GM12878 (cell line): ENCODE results near the gene SOCS6. TPM values are rescaled to one million over a fixed set of nuclear protein-coding genes. Genes with fewer than 3 reads are reported as not detected.

Experiments
- ATAC-seq: fragments of 200-7000 bp; cut with Tn5 transposase; 3 replicates; pipeline ENCODE4 v1.9.1; 2020; ENCODE audit warnings: mild to moderate bottlenecking, moderate library complexity
- BruUV-seq: library from RNA; stranded (reverse); fragments of 400-500 nt; replicated peaks from 2 replicates; lab custom pipeline; 2021; lab: Mats Ljungman, UMichigan
- CTCF ChIA-PET: fragments of 300-600 bp; sonication (Branson Sonifier 250); formaldehyde crosslinking; extraction: SDS; loops from one replicate; lab custom pipeline; 2021; ENCODE audit warnings: inconsistent platforms; lab: Yijun Ruan, JAX
- POLR2A ChIA-PET: fragments of 350-600 bp; formaldehyde crosslinking; extraction: SDS; loops from one replicate; lab custom pipeline; 2021; ENCODE audit warnings: inconsistent platforms; lab: Charles Lee
- RAD21 ChIA-PET: fragments of 300-600 bp; sonication (Branson Sonifier 250); formaldehyde crosslinking; loops from one replicate; lab custom pipeline; 2023; ENCODE audit warnings: antibody characterized with exemption; ENCODE audit not compliant: unreplicated experiment; lab: Charles Lee
- SMC1A ChIA-PET: fragments of 300-600 bp; sonication (Branson Sonifier 250); formaldehyde crosslinking; loops from one replicate; lab custom pipeline; 2023; ENCODE audit not compliant: unreplicated experiment, uncharacterized antibody; lab: Charles Lee
- DNase-seq: peaks from one replicate; pipeline ENCODE4 v3.0.0-alpha.2; 2011; ENCODE audit warnings: low read depth, low spot score
- FAIRE-seq: peaks from 3 replicates; lab custom pipeline; 2011; peaks lifted over from hg19 to GRCh38; lab: Jason Lieb, UNC
- H2AFZ ChIP-seq: 2 replicates; pipeline ENCODE4 v1.6.0; 2011; ENCODE audit warnings: low read depth, low read length, control low read depth; ENCODE audit not compliant: control insufficient read depth
- H3K27ac ChIP-seq: 2 replicates; pipeline ENCODE4 v1.5.1; 2011; ENCODE audit warnings: control low read depth; ENCODE audit not compliant: control insufficient read depth, insufficient read depth
- H3K27me3 ChIP-seq, 2 experiments: replicated peaks in 1 of 2; 2 replicates each; pipeline versions ENCODE4 v1.6.0 to v1.6.1; 2011; ENCODE audit warnings: low read length in 1 of 2; ENCODE audit not compliant: control insufficient read depth in 2 of 2, insufficient read depth in 2 of 2
- H3K36me3 ChIP-seq, 2 experiments: 2 replicates each; pipeline ENCODE4 v1.5.1; 2011; ENCODE audit warnings: low read length in 1 of 2; ENCODE audit not compliant: control insufficient read depth in 2 of 2, insufficient read depth in 2 of 2
- H3K4me1 ChIP-seq: 2 replicates; pipeline ENCODE4 v1.6.1; 2011; ENCODE audit warnings: mild to moderate bottlenecking, low read length, moderate library complexity, mixed read lengths; ENCODE audit not compliant: control insufficient read depth, insufficient read depth
- H3K4me2 ChIP-seq: 2 replicates; pipeline ENCODE4 v1.6.0; 2011; ENCODE audit warnings: control low read depth; ENCODE audit not compliant: control insufficient read depth, insufficient read depth
- H3K4me3 ChIP-seq: fragments of 200-600 bp; sonication (generic); 2 replicates; pipeline ENCODE4 v1.5.1; 2016
- H3K79me2 ChIP-seq: 2 replicates; pipeline ENCODE4 v1.6.0; 2011; ENCODE audit warnings: low read length; ENCODE audit not compliant: control insufficient read depth, insufficient read depth
- H3K9ac ChIP-seq: 2 replicates; pipeline ENCODE4 v1.8.0; 2011; ENCODE audit warnings: low read length, control low read depth, mixed read lengths; ENCODE audit not compliant: control insufficient read depth, insufficient read depth
- H3K9me3 ChIP-seq: replicated peaks from 3 replicates; pipeline ENCODE4 v1.5.1; 2011; ENCODE audit warnings: mild to moderate bottlenecking, low read length; ENCODE audit not compliant: control insufficient read depth, insufficient read depth
- H4K20me1 ChIP-seq: 2 replicates; pipeline ENCODE4 v1.6.0; 2011; ENCODE audit not compliant: control insufficient read depth, insufficient read depth
- EZH2 ChIP-seq: IDR thresholded peaks from 2 replicates; pipeline ENCODE4 v1.6.1; 2012; ENCODE audit warnings: low read depth, mild to moderate bottlenecking, control low read depth, inconsistent platforms, low read length, borderline replicate concordance; ENCODE audit not compliant: control insufficient read depth
- LARP7 ChIP-seq: fragments of 450-650 bp; IDR thresholded peaks from 2 replicates; pipeline ENCODE4 v1.6.1; 2017; ENCODE audit warnings: mild to moderate bottlenecking
- MEF2B ChIP-seq: fragments of 450-650 bp; IDR thresholded peaks from 2 replicates; pipeline ENCODE4 v1.6.1; 2018; ENCODE audit warnings: mild to moderate bottlenecking, moderate library complexity; ENCODE audit not compliant: partially characterized antibody, poor library complexity, severe bottlenecking
- MXI1 ChIP-seq: fragments of 150-350 bp; IDR thresholded peaks from 2 replicates; pipeline ENCODE4 v1.6.1; 2011; ENCODE audit warnings: low read depth, mild to moderate bottlenecking, inconsistent platforms, low read length, improper control_type of control experiment
- RELA ChIP-seq: fragments of 450-650 bp; IDR thresholded peaks from 2 replicates; pipeline ENCODE4 v1.8.0; 2014; ENCODE audit warnings: borderline replicate concordance; ENCODE audit not compliant: partially characterized antibody
- RFX5 ChIP-seq: IDR thresholded peaks from 2 replicates; pipeline ENCODE4 v1.6.1; 2011; ENCODE audit warnings: low read depth, low read length, improper control_type of control experiment
- SP1 ChIP-seq: IDR thresholded peaks from one replicate; pipeline ENCODE4 v1.6.1; 2011; ENCODE audit warnings: low read depth, low read length
- SREBF1 ChIP-seq: IDR thresholded peaks from 2 replicates; pipeline ENCODE4 v1.6.1; 2012; ENCODE audit warnings: mild to moderate bottlenecking, low read length
- WRNIP1 ChIP-seq: IDR thresholded peaks from 2 replicates; pipeline ENCODE4 v1.6.1; 2011; ENCODE audit warnings: low read depth, low read length, improper control_type of control experiment, borderline replicate concordance
- YY1 ChIP-seq: IDR thresholded peaks from 2 replicates; pipeline ENCODE4 v1.6.1; 2011; ENCODE audit warnings: low read depth, mild to moderate bottlenecking, low read length
- ZNF207 ChIP-seq: fragments of 450-650 bp; IDR thresholded peaks from 2 replicates; pipeline ENCODE4 v1.6.1; 2014; ENCODE audit warnings: antibody characterized with exemption, mild to moderate bottlenecking, borderline replicate concordance
- WGBS: methylation state at CpG from one replicate; pipeline ENCODE4 v1.1.6; 2016; ENCODE audit warnings: low lambda C conversion rate; ENCODE audit not compliant: insufficient replicate concordance, insufficient coverage; ENCODE audit errors: missing lambda C conversion rate; 5-methylcytosine and 5-hydroxymethylcytosine counted together
- in situ Hi-C: fragments of 300-500 bp; cut with MboI; formaldehyde crosslinking; loops from 9 replicates; pipeline ENCODE4 v1.14.3; 2018; ENCODE audit warnings: mixed read lengths
- intact Hi-C: fragments of 100-400 bp; cut with micrococcal nuclease; formaldehyde crosslinking; loops from one replicate; pipeline ENCODE4 v1.14.2; 2022; ENCODE audit not compliant: unreplicated experiment
- polyA plus RNA-seq, 11 experiments: library from polyadenylated mRNA; depleted of rRNA in 4 of 11; unstranded in 6 of 11; stranded (reverse) in 5 of 11; fragments of >200 nt; fragmentation: Nextera tagmentation in 4 of 11; fragmentation: Illumina TruSeq in 1 of 11; extraction: Ambion mirVana in 4 of 11; extraction: Trizol in 1 of 11; gene quantifications; 1 replicate in 1 of 11; 2 replicates in 10 of 11; pipeline versions ENCODE4 v1.2.1 to v1.2.3, GENCODE V29; 2011 to 2016; ENCODE audit warnings: inconsistent platforms in 2 of 11, missing spikeins in 2 of 11, low read depth in 1 of 11
- total RNA-seq, 4 experiments: library from RNA; depleted of rRNA in 3 of 4; stranded (reverse); fragments of >200 nt in 3 of 4; fragmentation: Illumina TruSeq in 1 of 4; extraction: Trizol in 1 of 4; gene quantifications; 2 replicates each; pipeline versions ENCODE4 v1.2.1 to v1.2.3, GENCODE V29; 2013 to 2021
- TF ChIP-seq, protein P1 (sequence below): fragments of 450-650 bp; IDR thresholded peaks from 2 replicates; pipeline ENCODE4 v1.6.1; 2018; ENCODE audit warnings: mild to moderate bottlenecking, low read depth, moderate library complexity; ENCODE audit not compliant: partially characterized antibody
- TF ChIP-seq, protein P2 (sequence below), 3 experiments: IDR thresholded peaks in 2 of 3; conservative IDR thresholded peaks in 1 of 3; 2 replicates each; pipeline ENCODE4 v1.5.1; 2011; ENCODE audit warnings: low read depth in 3 of 3, low read length in 3 of 3, mild to moderate bottlenecking in 3 of 3, control low read depth in 2 of 3, moderate library complexity in 2 of 3, inconsistent platforms in 1 of 3, mixed read lengths in 1 of 3; ENCODE audit not compliant: control insufficient read depth in 2 of 3, insufficient read depth in 1 of 3; ENCODE audit errors: extremely low read depth in 1 of 3

Gene SOCS6
- total and polyA plus RNA-seq, 10 of the 15 experiments (the other 5 are each of a cell fraction or from before 2014, with no cell fraction given): 1.6 to 6.1 (median 4.1) TPM

DNA sequence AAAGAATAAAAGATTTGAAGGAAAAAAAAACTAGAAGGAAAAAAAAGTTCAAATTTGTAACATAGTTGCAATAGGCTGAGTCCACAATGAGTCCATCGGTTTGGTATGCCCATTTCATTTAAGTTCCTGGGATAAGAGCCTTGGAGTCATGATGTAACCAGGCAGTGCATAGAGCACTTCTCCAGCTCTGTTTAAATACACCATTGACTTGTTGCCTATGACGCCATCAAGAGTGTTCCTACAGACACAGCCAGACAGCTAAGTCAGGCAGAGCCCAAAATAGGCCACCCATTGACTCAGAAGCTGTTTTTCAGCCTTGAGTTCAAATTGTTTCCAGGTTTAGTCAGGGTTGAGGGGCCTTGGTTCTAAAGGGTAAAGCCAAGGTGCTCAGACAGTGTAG is 44.9 kb downstream of the SOCS6 start (continued):
- TF ChIP-seq MXI1 (no peak), WRNIP1 (no peak), EZH2 (no peak), SP1 (no peak)

DNA sequence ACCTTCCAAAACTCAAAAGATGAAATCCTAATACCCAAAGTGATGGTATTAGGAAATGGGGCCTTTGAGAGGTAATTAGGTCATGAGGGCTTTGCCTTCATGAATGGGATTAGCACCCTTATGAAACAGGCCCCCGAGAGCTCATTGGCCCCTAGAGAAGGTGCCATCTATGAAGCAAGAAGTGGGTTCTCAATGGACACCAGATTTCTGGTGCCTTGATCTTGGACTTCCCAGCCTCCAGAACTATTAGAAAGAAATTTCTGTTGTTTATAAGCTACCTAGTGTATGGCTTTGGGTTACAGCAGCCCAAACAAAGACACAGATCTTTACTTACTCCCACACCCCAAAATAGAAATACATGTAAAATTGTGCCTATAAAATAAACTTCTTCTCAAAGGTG is 45.4 kb downstream of the SOCS6 start:
- no TSS peak for BruUV-seq
- H4K20me1 ChIP-seq: no peaks in the 10 kb centered on the region
- H3K27ac ChIP-seq: no peak overlapping the region
- no peak for TF ChIP-seq RELA
- no peak for TF ChIP-seq YY1
- TF ChIP-seq LARP7: no peak
- no peak for TF ChIP-seq MEF2B
- TF ChIP-seq, protein P1, sequence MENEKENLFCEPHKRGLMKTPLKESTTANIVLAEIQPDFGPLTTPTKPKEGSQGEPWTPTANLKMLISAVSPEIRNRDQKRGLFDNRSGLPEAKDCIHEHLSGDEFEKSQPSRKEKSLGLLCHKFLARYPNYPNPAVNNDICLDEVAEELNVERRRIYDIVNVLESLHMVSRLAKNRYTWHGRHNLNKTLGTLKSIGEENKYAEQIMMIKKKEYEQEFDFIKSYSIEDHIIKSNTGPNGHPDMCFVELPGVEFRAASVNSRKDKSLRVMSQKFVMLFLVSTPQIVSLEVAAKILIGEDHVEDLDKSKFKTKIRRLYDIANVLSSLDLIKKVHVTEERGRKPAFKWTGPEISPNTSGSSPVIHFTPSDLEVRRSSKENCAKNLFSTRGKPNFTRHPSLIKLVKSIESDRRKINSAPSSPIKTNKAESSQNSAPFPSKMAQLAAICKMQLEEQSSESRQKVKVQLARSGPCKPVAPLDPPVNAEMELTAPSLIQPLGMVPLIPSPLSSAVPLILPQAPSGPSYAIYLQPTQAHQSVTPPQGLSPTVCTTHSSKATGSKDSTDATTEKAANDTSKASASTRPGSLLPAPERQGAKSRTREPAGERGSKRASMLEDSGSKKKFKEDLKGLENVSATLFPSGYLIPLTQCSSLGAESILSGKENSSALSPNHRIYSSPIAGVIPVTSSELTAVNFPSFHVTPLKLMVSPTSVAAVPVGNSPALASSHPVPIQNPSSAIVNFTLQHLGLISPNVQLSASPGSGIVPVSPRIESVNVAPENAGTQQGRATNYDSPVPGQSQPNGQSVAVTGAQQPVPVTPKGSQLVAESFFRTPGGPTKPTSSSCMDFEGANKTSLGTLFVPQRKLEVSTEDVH: no peak
- TF ChIP-seq SREBF1: no peak
- TF ChIP-seq, protein P2, sequence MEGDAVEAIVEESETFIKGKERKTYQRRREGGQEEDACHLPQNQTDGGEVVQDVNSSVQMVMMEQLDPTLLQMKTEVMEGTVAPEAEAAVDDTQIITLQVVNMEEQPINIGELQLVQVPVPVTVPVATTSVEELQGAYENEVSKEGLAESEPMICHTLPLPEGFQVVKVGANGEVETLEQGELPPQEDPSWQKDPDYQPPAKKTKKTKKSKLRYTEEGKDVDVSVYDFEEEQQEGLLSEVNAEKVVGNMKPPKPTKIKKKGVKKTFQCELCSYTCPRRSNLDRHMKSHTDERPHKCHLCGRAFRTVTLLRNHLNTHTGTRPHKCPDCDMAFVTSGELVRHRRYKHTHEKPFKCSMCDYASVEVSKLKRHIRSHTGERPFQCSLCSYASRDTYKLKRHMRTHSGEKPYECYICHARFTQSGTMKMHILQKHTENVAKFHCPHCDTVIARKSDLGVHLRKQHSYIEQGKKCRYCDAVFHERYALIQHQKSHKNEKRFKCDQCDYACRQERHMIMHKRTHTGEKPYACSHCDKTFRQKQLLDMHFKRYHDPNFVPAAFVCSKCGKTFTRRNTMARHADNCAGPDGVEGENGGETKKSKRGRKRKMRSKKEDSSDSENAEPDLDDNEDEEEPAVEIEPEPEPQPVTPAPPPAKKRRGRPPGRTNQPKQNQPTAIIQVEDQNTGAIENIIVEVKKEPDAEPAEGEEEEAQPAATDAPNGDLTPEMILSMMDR (IDR thresholded peaks at IDR 0.05 in 2 of 3, conservative IDR thresholded peaks at IDR 0.05 in 1 of 3; ENCODE audit: control insufficient read depth in 2 of 3, extremely low read depth in 1 of 3, insufficient read depth in 1 of 3, low read depth in 3 of 3, low read length in 3 of 3): no peak
- no peak for TF ChIP-seq RFX5
- no peak for TF ChIP-seq ZNF207
- TF ChIP-seq, all 136 proteins: peak for 0
- ChIA-PET RAD21 (no interaction called here), CTCF (interaction anchor here (0.9 kb wide), 1 partner anchor 59 kb away, joined by 3 read pairs; no protein-coding TSS in a partner anchor), POLR2A (no interaction called here), SMC1A (interaction anchor here (0.7 kb wide), 1 partner anchor 96 kb away, joined by 3 read pairs; no protein-coding TSS in a partner anchor)
- no peak for FAIRE-seq
- Histone ChIP-seq H3K4me1 (no peaks in the 10 kb centered on the region), H2AFZ (no peak overlapping the region), H3K4me3 (no peak overlapping the region), H3K9me3 (peaks cover 2% of the 10 kb centered on the region; the same call in 1 of the 3 replicates), H3K9ac (no peak overlapping the region), H3K4me2 (no peak overlapping the region), H3K79me2 (no peaks in the 10 kb centered on the region), H3K27me3 (no peaks in the 10 kb centered on the region; a peak in 1 of 4 replicates), H3K36me3 (no peaks in the 10 kb centered on the region)
- 100% methylated on average over 1 of the region's 1 CpG for WGBS
- no peak for ATAC-seq
- intact Hi-C loops (no loop called here), in situ Hi-C loops (no loop called here)
- DNase-seq: no peak
